ENCODE measurements around the gene C1QTNF5.

C1QTNF5 gene

DNA sequence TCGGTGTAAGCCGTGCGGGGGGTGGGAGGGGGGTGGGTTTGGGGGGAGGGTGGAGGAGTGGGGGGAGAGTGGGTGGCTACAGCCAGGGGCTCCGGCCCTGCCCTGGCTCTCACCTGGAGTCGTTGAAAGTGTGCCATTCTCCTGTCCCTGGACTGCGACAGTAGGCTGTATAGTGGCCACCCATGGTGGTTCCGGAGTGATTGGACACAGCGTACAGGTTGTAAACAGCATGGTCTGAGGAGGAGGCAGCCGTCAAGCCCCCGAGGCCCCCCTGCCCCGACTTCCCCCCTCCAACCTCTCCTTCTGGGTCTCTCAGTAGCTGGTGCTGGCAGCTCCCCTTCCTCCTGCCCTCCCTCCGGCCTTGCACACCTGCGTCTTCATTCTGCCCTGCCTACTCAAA lies 16.4 kb upstream of the C1QTNF5 start:
- DNase-seq, result no peak

DNA sequence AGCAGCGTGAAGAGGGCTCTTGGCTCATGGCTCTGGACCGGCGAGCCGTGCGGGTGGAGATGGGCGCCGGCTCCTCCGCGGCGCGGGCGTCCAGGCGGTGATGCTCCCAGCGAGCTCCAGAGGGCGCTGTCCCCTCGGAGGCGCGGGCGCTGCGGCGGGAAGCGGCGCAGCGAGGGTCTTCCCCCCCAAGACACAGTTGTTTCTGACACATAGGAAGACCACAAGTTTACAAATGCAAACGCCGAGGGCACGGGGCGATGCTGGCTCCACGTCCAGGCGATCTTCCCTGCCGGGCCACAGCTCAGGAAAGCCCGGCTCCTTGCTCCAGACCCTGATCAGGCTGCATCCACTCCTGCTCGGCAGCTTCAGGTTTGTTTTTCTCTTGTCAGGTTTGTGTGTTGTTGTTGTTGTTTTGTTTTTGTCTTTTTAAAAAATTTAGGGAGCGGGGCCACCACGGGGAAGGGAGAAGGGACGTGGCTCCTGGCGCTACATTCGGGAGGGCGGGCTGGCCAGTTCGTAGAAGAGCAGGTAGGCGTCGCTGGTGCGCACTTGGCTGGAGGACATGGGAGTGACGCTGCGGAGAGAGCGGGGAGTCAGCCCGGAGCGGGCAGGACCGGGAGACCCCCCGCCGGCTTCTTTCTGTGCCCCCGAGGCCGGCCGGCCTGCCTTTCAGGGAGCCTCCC lies 15.8 kb upstream of the C1QTNF5 start:
- DNase-seq, result peak; percentile 44 to 68

DNA sequence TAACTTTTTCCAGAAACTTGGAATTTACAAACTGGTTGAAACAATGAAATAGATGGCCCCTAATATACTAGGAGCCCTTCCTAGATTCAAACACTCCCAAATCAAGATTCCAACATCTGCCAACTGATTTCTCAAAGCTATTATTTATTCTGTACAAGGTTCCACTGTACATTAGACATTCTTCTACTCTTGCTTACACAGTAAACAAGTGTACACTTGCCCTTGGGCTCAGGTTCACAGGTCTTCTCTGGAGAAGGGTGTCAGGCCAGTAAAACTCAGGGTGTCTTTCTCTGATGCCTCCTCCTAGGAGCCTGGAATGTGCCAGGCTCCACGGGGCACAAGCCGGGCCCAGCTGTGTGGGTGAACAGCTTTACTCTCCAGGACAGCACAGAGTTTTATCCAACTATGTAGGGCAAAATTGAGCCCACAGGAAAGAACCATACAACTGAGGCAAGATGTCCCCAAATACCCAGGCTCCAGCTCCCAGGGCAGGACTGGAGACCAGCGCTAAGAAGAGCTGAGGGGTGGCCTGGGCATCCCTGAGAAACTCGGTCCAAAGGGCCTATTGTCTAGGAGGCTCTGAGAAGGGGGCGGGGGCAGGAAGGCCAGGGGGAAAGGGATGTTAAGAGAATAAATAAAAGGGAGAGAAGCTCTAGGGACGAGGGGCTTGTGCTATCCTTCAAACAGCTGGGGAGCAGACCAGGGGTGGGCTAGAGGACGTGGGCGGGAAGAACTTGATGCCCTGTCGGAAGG lies 14.6 kb upstream of the C1QTNF5 start:
- DNase-seq, result no peak

DNA sequence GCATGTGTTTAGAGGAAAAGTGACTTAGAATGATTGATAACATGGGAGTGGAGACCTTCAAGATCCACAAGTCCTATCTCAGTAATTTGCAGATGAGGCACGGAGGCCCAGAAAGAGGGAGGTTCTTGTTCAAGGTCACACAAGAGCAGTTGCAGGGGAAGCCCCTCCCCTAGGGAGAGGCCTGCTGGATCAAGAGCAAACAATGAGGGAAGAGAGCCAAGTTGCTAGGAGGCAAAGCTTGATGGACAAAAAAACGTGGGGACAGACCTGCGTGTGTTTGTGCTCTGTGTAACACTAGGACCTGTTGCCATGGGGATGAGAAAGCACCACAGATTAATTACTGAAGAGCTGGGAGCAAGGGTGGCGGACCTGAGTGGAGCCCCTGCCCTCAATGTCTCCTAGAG lies 12.2 kb upstream of the C1QTNF5 start:
- peak; percentile 31 to 49 for DNase-seq

DNA sequence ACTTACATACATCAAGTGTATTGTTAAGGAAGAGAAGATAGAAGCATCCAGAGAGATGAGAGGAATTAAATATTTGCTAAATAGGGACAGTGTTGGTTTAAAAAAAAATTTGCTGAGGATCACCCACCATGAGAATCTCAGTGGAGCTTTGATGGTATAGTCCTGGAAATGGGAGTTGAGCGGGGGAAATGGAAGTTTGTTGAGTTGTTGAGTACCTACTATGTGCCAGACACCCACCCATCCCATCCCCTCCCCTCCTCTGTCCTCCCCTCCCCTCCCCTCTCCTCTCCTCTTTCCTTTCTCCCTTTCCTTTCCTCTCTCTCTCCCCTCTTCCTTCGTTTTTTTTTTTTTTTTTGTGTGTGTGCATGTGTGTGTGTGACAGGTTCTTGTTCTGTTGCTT lies 10.5 kb upstream of the C1QTNF5 start:
- no peak for DNase-seq

DNA sequence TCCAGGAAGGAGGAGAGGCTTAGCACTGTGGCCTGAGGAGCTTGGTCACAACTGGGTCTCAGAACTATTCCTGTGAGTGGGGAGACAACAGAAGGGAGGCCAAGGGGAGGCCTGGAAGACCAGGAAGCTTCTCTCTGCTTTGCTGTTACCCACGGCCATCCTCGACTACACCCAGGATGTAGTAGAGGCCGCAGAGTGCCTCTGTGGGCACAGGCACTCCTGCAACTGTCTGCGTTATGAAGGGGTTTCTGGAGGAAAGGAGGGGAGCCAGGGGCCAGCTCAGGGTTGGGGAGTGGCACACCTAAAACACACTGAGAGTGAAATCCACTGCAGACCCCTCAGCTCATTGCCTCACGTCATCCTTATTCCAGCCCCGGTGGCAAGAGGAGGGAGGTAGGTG lies 9.6 kb upstream of the C1QTNF5 start:
- no peak for DNase-seq

DNA sequence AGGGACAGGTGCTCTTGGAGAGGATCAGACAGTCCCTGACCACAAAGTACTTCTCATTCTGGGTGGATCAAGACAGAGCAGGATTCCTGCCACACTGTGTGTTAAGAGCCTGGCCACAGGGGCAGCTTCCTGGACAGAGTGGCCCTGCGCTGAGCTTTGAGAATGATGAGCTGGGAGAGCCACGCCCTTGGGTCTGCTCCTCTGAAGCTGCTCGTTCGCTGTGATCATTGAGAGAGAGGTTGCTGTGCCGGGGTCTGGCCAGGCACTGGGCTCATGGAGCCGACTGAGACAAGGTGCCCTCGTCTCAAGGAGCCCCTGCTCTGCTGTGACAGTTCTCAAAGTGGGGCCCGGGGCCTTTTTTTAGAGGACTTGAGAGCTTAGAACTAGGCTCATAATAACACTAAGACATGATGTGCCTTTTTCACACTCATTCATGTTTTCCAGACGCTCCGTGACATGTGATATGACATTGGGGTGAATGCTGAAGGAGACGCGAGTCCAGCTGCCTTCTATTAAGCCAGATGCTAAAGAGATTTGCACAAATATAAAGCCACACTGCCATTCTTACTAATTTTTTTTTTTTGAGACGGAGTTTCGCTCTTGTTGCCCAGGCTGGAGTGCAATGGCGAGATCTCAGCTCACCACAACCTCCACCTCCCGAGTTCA lies 7.4 kb upstream of the C1QTNF5 start:
- no peak for DNase-seq

DNA sequence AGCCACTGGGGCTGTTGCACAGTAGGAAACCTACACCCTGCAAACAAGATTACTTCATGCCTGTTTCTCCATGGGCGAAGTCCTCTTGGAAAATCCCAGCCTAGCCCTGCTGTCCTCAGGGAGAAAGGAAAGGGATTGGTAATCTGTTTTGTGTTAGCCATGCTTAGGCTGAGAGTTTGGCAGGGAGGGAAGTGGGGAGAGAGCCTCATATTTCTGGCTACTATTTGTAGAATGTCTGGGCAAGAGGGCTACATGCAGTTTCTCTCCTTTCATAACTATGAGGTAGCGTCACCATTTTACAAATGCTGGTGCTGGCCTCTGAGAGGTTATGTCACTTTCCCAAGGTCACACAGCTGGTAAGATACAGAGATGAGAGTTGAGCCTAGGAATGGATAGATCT lies 6.6 kb upstream of the C1QTNF5 start:
- DNase-seq, result no peak

DNA sequence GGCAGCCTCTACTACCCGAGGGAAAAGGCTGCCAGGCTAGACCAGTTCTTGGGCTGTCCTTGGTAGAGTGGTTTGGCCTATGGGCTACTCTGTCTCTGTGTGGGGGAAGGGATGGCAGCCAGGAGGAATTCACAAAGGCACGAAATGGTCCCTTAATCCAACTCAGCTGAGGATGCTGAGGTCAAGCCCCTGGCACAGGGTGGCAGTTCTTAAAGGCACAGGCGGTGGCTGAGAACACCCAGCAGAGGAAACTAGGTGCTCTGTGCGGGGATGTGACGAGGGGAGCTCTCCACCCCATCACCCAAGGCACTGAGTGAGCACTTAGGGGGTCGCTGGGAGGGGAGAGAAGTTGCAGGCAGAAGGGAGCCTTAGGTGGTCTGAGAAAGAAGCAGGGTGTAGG lies 5.9 kb upstream of the C1QTNF5 start, which contains the start of gene MFRP:
Gene MFRP, minus strand, starts transcription at position 101 of the 400 bp plus-strand sequence. CDS start 192 bp downstream, outside the sequence.
- DNase-seq, result no peak

DNA sequence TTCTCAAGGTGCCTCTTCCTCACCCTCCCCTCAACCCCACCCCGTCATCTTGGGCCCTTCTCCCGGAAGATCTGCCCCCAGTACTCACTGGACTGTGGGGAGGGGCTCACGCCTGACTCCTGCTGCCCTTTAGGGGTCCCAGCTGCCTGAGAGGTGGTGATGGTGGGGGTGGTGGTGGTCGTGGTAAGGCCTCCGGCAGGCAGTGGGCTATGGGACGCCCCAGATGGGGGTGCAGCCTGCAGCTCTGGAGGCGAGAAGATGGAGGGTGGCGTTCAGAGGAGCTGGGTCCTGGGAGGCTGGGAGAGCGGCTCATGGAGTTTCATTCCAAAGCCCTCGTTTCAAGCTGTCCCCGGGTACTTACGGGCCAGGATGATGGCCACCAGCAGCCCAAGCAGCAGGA lies 5.0 kb upstream of the C1QTNF5 start:
- no peak for DNase-seq

DNA sequence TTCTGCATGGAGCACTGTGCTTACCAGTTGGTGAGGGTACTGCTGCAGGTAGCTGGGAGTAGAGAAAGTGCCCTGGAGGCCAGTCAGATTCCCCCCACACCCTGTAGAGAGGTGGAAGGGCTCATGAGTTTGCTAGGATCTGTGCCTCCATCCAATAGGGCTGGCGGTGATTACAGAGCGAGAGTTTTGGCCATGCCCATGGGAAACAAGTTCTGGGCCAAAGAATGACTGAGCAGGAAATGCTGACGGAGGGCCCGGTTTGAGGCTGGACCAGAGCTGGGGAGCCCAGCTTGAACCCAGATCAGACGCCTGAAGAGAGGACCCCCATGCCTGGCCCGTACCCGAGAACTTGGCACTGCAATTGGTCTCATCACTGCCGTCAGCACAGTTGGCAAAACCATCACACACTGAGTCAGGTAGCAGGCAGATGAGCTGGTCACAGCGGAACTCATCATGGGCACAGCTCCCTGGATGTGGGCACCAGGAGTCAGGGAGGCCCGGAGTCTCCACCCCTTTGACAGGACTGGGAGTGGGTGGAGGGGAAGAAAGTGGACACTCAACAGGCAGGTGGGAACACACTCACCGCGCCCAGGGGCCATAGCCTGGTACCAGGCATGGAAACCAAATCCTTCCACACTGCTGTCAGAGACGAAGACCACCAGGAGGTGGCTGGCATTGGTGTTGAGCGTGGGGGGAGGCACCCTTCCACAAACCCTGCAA lies 3.8 kb upstream of the C1QTNF5 start:
- DNase-seq, result no peak

DNA sequence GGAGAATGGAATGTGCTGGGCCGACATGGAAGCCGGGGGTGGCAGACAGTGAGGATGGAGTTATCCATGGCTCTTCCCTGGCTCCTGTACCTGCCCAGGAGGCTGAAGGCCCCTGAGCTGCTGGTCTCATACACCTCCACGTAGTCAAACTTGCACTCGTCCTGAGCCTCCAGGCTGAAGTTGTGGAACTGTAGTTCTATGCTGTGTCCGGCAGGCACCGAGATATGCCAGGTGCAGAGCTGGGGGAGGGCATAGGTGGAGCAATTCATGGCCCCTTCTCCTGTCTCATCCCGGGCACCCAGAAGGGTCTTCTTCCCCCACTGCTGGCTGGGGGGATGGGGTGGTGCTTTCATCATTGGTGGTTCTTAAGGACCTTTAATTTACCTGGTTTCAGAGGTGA lies 3.0 kb upstream of the C1QTNF5 start:
- DNase-seq, result no peak

DNA sequence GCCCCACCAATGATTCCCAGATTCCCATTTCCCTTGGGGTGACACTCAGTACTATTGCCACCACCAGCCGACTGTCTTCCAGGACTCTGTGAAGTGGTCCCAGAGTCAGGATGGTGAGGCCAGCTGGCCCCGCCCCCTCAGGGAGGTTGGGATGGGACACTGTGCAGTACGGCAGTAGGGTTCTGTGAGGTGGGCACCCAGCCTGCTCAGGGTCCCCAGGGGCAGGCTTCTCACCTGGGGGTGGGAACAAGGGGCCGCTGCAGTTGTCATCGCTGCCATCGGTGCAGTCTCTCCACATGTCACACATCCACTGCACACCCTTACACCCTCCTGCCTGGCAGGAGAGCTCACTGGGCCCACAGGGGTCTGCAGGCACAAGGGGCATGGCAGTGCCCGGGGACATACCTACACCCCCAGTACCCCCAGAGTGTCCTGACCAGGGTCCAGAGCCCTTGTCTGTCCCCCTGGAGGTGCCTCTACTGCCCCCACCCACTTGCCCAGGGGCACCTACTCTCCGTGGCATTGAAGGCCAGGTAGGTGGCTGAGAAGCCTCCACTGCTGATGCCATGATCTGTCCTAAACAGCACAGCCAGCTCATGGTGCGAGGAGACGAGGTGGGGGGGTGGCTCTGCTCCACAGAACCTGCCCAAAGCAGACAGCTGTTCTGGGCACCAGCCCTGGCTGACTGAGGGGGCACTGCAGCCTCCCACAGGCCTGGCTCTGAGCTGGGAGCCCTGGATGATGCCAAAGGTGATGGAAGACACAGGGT lies 1.9 kb upstream of the C1QTNF5 start:
- DNase-seq, result no peak

DNA sequence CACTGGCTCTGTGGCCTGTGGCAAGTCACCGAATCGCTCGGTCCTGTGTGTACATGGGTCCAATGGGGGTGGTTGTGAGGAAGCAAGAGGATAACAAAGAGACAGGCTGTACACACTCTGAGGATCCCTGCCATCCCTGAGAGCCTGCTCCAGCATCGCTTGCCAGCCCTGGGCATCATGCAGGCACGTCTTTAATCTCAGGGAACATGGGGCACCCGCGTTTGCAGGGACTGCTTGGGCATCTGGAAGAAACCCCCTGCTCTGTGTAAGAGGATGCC lies 1.3 kb upstream of the C1QTNF5 start:
- no peak for DNase-seq

DNA sequence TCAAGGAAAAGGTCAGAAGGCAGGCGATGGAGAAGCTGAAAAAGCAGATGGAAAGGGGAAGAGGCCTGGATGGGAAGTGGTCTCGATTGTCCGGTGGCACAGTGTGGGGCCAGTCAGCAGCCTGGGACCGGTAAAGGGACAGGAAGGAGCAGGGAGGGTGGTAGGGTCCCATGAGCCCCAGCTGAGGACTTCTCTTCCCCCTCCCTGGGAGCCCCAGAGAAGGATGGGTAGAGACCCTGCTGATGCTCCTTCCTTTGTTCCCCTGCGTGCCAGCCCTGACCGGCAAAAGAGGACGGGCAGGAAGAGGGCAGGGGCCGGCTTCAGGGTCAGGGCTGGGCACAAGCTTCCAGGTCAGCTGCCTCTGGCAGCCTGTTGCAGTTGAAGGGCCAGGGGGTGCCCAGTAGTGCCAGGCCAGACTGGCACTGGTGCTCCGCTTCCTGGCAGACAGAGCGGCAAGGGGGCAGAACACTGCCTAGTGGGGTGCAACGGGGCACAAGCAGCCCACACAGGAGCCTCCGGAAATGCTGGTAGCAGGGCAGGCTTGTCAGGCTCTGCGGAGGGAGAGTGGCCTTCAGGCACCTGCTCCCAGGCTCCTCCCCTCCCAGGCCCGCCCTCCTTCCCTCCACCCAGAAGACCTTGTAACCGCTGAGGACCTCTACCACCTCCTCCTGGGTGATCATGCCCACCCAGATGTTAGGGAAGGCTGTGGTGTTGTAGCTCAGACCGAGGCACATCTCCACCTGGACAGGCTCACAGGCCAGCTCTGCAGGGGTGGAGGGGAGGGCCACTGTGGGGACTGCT lies 739 bp upstream of the C1QTNF5 start:
- DNase-seq, result no peak

DNA sequence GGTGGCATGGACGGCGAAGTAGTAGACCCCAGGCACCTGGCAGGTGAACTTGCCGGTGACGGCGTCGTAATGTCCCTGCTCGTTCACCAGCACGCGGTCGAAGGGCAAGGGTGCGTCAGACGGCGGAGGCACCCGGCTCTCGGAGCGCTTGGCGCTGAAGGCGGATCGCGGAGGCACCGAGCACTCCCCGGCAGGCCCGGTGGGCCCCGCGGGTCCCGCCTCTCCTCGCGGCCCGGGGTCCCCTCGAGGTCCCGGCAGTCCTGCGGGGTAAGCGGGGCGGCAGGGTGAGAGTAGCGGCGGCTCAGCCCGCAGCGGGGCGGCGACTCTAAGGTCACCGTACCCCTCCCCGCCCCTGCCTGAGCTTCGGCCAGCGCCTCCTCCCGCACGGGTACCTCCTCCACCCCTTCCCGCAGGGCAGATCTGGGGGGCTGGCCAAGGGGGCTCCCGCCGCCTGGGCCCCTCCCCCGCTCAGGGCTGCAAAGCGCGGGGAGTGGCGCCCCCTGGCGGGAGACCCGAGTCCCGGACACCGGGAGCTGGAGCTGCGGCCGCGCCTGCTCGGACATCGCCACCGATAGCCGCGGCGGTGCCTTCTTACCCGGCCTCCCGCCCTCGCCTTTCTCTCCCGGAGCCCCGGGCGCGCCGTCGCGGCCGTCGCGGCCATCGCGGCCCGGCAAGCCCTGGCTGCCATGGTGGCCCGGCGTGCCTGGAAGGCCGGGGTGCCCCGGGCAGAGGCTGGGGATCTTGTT lies 921 bp downstream of the C1QTNF5 start:
- DNase-seq, result peak in 1 of 2 donors; percentile 54

DNA sequence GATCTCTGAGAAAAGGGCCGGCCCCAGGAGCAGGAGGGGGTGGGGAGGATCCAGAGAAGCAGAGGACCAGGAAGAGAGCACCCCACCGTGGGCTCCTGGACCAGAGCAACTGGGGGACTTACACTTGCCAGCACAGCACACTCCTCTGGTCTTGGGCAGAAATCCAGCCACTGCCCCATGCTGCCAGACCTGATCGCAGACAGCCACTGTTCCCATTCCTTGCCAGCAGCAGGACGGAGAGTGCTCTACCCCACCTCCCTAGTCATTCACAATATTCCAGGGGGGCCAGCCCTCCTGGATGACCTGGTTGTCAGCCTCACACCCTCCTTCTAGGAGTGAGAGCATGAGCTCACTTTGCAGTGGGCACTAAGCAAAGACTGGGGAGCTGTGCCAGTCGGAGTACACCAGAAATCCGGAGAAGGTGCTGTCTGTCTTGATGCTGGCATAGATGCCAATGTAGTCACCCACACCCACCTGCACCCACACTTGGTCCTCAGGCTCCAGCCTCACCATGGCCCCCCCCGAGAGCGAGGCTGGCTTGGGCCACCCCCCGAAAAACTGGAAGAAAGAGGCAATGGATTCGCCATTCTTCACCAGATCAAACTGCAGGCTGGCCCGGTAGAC lies 1.6 kb downstream of the C1QTNF5 start:
- no peak for DNase-seq

DNA sequence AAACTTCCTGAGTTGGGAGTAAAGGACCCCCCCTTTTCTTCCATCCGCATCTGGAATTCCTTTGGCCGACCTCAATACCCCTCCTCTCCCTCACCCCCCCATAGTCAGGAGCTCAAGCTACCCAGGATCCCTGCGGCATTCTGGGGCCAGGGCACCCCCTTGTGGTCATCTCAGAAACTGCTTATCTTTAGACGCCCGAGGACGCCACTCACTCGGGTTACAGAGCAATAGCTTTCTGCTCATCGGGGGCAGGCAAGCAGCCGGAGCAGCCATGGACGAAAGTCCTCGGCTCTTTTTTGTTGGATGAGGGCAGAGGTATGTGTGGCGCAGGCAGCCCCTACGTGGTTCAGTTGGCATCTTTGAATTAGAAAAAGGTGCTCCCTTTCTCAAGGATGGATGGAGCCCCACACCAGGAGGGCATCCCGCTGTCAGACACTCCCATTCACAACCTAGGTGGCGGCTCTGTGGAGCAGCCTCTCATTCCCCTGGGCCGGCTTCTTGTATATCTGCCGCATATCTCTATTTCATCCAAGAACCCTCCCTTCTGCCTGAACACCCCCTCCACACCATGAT lies 2.3 kb downstream of the C1QTNF5 start:
- peak; percentile 58 to 59 for DNase-seq

DNA sequence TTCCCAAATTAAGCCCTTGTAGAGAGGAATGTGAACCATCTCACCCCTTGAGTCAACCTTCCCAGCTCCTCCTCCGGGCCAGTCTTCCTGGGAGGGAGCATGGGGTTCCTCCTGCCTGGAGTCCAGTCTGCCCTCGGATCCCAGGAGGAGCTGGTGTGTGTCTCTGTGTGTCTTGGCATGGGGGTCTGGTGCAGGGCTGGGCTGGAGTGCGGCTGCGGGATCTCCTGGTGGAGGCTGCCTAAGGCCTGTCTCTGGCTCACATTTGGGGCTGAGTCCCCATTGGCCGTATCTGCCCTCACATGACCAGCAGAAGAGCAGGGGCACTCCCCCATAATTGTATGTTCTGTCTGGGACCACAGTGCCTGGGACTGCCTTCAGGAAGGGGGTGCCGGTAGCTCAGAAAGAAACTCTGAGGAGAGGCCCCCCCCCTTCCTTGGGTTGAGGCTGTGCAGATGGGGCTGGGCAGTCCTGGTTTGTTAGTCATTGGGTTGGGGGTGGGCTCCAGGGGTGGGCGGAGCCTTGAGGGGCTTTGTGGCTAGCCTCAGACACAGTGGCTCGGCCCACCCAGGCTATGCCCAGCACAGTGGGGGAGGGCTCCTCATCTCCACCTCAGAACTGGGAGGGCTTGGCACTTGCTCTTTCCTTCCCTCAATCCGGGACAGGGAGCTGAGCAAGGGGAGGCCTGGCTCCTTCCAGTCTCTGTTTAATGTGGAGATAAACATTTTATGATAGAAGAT lies 2.9 kb downstream of the C1QTNF5 start:
- DNase-seq, result no peak

Data from hippocampal formation (tissue), 2 donors.